ENCODE data around the gene MSRB1. TPM values are rescaled to one million over a fixed set of nuclear protein-coding genes. Genes with fewer than 3 reads are reported as not detected.

Gene MSRB1
- total and polyA plus RNA-seq, 9 of the 15 experiments (the other 6 are each of a cell fraction or from before 2014, with no cell fraction given) = 5.4 to 33.7 (median 25.7) TPM

DNA sequence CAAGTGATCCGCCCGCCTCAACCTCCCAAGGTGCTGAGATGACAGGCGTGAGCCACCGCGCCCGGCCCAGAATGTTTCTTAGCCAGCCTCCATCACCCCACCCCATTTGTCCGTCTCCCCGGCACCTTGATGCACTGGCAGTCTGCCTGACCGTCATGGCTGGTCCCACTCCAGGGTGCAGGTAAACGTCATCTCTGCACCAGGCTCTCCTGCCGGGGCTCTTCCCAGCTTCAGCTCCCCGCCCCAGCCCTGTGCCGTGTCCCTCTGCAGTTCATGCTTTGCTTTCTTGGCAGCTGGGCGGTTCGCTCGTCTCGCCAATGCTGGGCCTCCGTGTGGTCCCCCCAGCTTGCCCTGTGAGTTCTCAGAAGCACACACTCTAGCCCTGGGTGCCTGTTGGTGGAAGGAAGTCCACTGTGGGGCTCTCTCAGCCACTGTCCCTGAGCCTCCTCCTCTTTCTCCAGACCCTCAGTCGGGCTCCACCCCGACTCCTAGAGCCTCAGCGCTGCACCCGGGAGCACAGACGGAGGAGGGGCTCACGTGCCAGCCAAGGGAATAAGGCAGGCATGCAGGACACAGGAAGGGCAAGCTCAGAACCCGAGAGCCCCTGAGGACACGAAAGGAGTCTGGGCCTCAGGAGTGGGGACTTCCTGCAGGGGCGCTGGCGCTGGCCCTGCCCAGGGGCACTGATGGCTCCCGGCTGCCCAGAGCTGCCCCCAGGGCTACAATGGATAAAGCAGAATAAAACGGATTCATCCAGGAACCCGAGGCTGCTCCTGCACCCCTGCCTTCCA lies 36.7 kb downstream of the MSRB1 start:
- DNase-seq (ENCODE audit: extremely low read depth in 1 of 4, low spot score in 3 of 4) = no peak
- in situ Hi-C loops (cut with MboI) = no loop called here
- 3% methylated on average over 27 of the region's 31 CpGs for WGBS (ENCODE audit: insufficient coverage, low coverage, missing lambda C conversion rate)

More for the DNA sequence above, 36.7 kb downstream of the MSRB1 start:
- intact Hi-C loops (cut with micrococcal nuclease) = no loop called here
- Histone ChIP-seq H3K4me3 (no peak overlapping the region), H3K9me1 (ENCODE audit: control insufficient read depth, insufficient read depth, low read length) (no peaks in the 10 kb centered on the region), H2AFZ (ENCODE audit: low read depth, low read length) (no peak overlapping the region), H3K4me2 (ENCODE audit: insufficient read depth, low read length) (no peak overlapping the region), H3K9me3 (replicated peaks; ENCODE audit: control insufficient read depth, insufficient read depth, low read depth, low read length) (no peaks in the 10 kb centered on the region), H3K36me3 (ENCODE audit: control insufficient read depth, insufficient read depth, low read length) (no peaks in the 10 kb centered on the region), H3K4me1 (replicated peaks in 1 of 2; ENCODE audit: control insufficient read depth in 2 of 2, insufficient read depth in 2 of 2, low read length in 2 of 2) (peaks cover 0 to 49% of the 10 kb centered on the region in 2 experiments; a peak in 2 of 5 replicates), H4K20me1 (replicated peaks; ENCODE audit: control insufficient read depth, insufficient read depth, low read length) (0 out of 2 replicates have a peak, but pooled peaks cover 8% of the 10 kb centered on the region), H3K27ac (ENCODE audit: extremely low read depth, low read depth, low read length) (no peak overlapping the region), H3K79me2 (ENCODE audit: control insufficient read depth, insufficient read depth, low read length) (no peaks in the 10 kb centered on the region), H3K9ac (ENCODE audit: insufficient read depth in 1 of 2, low read depth in 2 of 2, low read length in 2 of 2) (peak overlapping the region in 1 of 2 experiments; percentile 68; a peak in 1 of 4 replicates), H3K27me3 (ENCODE audit: control insufficient read depth in 2 of 2, insufficient read depth in 2 of 2, low read length in 2 of 2) (peaks cover 35 to 75% of the 10 kb centered on the region in 2 experiments)
- no peak for ATAC-seq
- no peak for FAIRE-seq
- no TSS peak for BruUV-seq (replicated peaks)
- POLR2A ChIA-PET = interaction anchor here (0.5 to 1.4 kb wide), 4 partner anchors 9 to 34 kb away, joined by 3 to 5 read pairs (median 4); partner anchors contain the start of gene MEIOB
- TF ChIP-seq DNMT1 (IDR thresholded peaks at IDR 0.05) (no peak), BHLHE40 (IDR thresholded peaks at IDR 0.05; ENCODE audit: low read length) (peak; percentile 36; the same call in 1 of the 2 replicates), POLR2G (IDR thresholded peaks at IDR 0.05; ENCODE audit: low read depth, low read length) (no peak), ESRRA (IDR thresholded peaks at IDR 0.05; ENCODE audit: borderline replicate concordance, low read depth) (no peak)
- TF ChIP-seq, protein P1, sequence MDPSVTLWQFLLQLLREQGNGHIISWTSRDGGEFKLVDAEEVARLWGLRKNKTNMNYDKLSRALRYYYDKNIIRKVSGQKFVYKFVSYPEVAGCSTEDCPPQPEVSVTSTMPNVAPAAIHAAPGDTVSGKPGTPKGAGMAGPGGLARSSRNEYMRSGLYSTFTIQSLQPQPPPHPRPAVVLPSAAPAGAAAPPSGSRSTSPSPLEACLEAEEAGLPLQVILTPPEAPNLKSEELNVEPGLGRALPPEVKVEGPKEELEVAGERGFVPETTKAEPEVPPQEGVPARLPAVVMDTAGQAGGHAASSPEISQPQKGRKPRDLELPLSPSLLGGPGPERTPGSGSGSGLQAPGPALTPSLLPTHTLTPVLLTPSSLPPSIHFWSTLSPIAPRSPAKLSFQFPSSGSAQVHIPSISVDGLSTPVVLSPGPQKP (CRISPR knock-in tag; IDR thresholded peaks at IDR 0.05) = no peak
- CTCF ChIA-PET (ENCODE audit: low intra/inter-chr PET ratio) = no interaction called here
